H9 (cell line): Measurements from ENCODE around the gene UBXN10. TPM values are rescaled to one million over a fixed set of nuclear protein-coding genes. Genes with fewer than 3 reads are reported as not detected.

Experiments
- DNase-seq: peaks from one replicate; pipeline ENCODE4 v3.0.0-alpha.2; 2017
- H2AFZ ChIP-seq: one replicate; pipeline ENCODE4 v1.6.1; 2013; ENCODE audit warnings: mild to moderate bottlenecking, low read length, control low read depth, moderate library complexity
- H2AK5ac ChIP-seq: 2 replicates; pipeline ENCODE4 v1.6.1; 2013; ENCODE audit warnings: low read length, control low read depth, mixed read lengths; ENCODE audit not compliant: insufficient read length
- H2BK120ac ChIP-seq: one replicate; pipeline ENCODE4 v1.6.1; 2013; ENCODE audit warnings: low read depth, mild to moderate bottlenecking, low read length, control low read depth, inconsistent platforms; ENCODE audit not compliant: poor library complexity, severe bottlenecking
- H2BK12ac ChIP-seq: 2 replicates; pipeline ENCODE4 v1.6.1; 2013; ENCODE audit warnings: low read length, control low read depth, mixed read lengths, low read depth; ENCODE audit not compliant: insufficient read length
- H2BK15ac ChIP-seq: 2 replicates; pipeline ENCODE4 v1.6.1; 2013; ENCODE audit warnings: low read depth, low read length, control low read depth
- H2BK20ac ChIP-seq: one replicate; pipeline ENCODE4 v1.6.1; 2013; ENCODE audit warnings: low read depth, mild to moderate bottlenecking, low read length, control low read depth, inconsistent platforms; ENCODE audit not compliant: poor library complexity, severe bottlenecking
- H2BK5ac ChIP-seq: 2 replicates; pipeline ENCODE4 v1.6.1; 2013; ENCODE audit warnings: low read length, control low read depth, mixed read lengths; ENCODE audit not compliant: insufficient read length
- H3K14ac ChIP-seq: 2 replicates; pipeline ENCODE4 v1.6.1; 2013; ENCODE audit warnings: low read length, control low read depth; ENCODE audit not compliant: insufficient read depth
- H3K18ac ChIP-seq: 2 replicates; pipeline ENCODE4 v1.6.1; 2013; ENCODE audit warnings: low read depth, mild to moderate bottlenecking, mixed read lengths, low read length, control low read depth; ENCODE audit not compliant: insufficient read length
- H3K23ac ChIP-seq: 2 replicates; pipeline ENCODE4 v1.6.1; 2013; ENCODE audit warnings: low read length, control low read depth, mixed read lengths, low read depth; ENCODE audit not compliant: insufficient read length
- H3K23me2 ChIP-seq: 2 replicates; pipeline ENCODE4 v1.6.1; 2013; ENCODE audit warnings: low read depth, mild to moderate bottlenecking, mixed read lengths, low read length, control low read depth; ENCODE audit not compliant: insufficient read length, poor library complexity, severe bottlenecking
- H3K27ac ChIP-seq: 2 replicates; pipeline ENCODE4 v1.5.1; 2013; ENCODE audit warnings: low read length, control low read depth, mixed read lengths, low read depth; ENCODE audit not compliant: insufficient read length
- H3K27me3 ChIP-seq: 2 replicates; pipeline ENCODE4 v1.6.1; 2013; ENCODE audit warnings: low read length, control low read depth, inconsistent platforms; ENCODE audit not compliant: insufficient read depth
- H3K4ac ChIP-seq: 2 replicates; pipeline ENCODE4 v1.6.1; 2013; ENCODE audit warnings: low read depth, mild to moderate bottlenecking, control low read depth, inconsistent platforms, low read length, moderate library complexity
- H3K4me1 ChIP-seq: 2 replicates; pipeline ENCODE4 v1.6.1; 2013; ENCODE audit warnings: low read length, control low read depth, inconsistent platforms; ENCODE audit not compliant: insufficient read depth
- H3K4me2 ChIP-seq: 2 replicates; pipeline ENCODE4 v1.6.1; 2013; ENCODE audit warnings: low read length, control low read depth, mixed read lengths; ENCODE audit not compliant: insufficient read length, insufficient read depth
- H3K56ac ChIP-seq: 2 replicates; pipeline ENCODE4 v1.6.1; 2013; ENCODE audit warnings: low read depth, mild to moderate bottlenecking, mixed read lengths, low read length, control low read depth; ENCODE audit not compliant: insufficient read length
- H3K79me1 ChIP-seq: 2 replicates; pipeline ENCODE4 v1.6.1; 2013; ENCODE audit warnings: low read depth, mild to moderate bottlenecking, moderate library complexity, low read length, control low read depth, inconsistent platforms; ENCODE audit not compliant: insufficient read depth, poor library complexity, severe bottlenecking
- H3K79me2 ChIP-seq: 2 replicates; pipeline ENCODE4 v1.6.1; 2013; ENCODE audit warnings: low read length, control low read depth, inconsistent platforms; ENCODE audit not compliant: insufficient read depth
- H3K9ac ChIP-seq: 2 replicates; pipeline ENCODE4 v1.6.1; 2013; ENCODE audit warnings: low read length, control low read depth, mixed read lengths; ENCODE audit not compliant: insufficient read length; ENCODE audit errors: extremely low read depth
- H3K9me3 ChIP-seq: one replicate; pipeline ENCODE4 v1.6.1; 2013; ENCODE audit warnings: low read depth, low read length, inconsistent platforms; ENCODE audit not compliant: control insufficient read depth
- H3T11ph ChIP-seq: one replicate; pipeline ENCODE4 v1.6.1; 2013; ENCODE audit warnings: mild to moderate bottlenecking, low read length, control low read depth, inconsistent platforms
- H4K20me1 ChIP-seq: one replicate; pipeline ENCODE4 v1.6.1; 2013; ENCODE audit not compliant: control insufficient read depth, insufficient read length, insufficient read depth
- H4K5ac ChIP-seq: 2 replicates; pipeline ENCODE4 v1.6.1; 2013; ENCODE audit warnings: low read depth, mild to moderate bottlenecking, mixed read lengths, low read length, control low read depth; ENCODE audit not compliant: insufficient read length
- H4K8ac ChIP-seq: replicated peaks from 2 replicates; pipeline ENCODE4 v1.6.1; 2013; ENCODE audit warnings: low read length, control low read depth, mixed read lengths, low read depth; ENCODE audit not compliant: insufficient read length
- H4K91ac ChIP-seq: 2 replicates; pipeline ENCODE4 v1.6.1; 2013; ENCODE audit warnings: low read depth, mild to moderate bottlenecking, moderate library complexity, mixed read lengths, low read length, control low read depth; ENCODE audit not compliant: insufficient read length
- H3K27ac Mint-ChIP-seq, 3 experiments: 2 replicates in 2 of 3; 3 replicates in 1 of 3; pipeline ENCODE4 v1.8.0; 2020 to 2021; ENCODE audit warnings: mixed read lengths in 3 of 3, mild to moderate bottlenecking in 1 of 3, moderate library complexity in 1 of 3
- H3K27me3 Mint-ChIP-seq: 2 replicates; pipeline ENCODE4 v1.8.0; 2021; ENCODE audit warnings: low read depth, mild to moderate bottlenecking, moderate library complexity, mixed read lengths
- H3K36me3 Mint-ChIP-seq, 3 experiments: 2 replicates in 2 of 3; 3 replicates in 1 of 3; pipeline ENCODE4 v1.8.0; 2020 to 2021; ENCODE audit warnings: low read depth in 3 of 3, mixed read lengths in 3 of 3; ENCODE audit not compliant: insufficient read depth in 1 of 3
- H3K4me1 Mint-ChIP-seq, 2 experiments: 2 replicates each; pipeline ENCODE4 v1.8.0; 2020; ENCODE audit warnings: mixed read lengths in 2 of 2
- H3K4me3 Mint-ChIP-seq, 2 experiments: 2 replicates in 1 of 2; 3 replicates in 1 of 2; pipeline ENCODE4 v1.8.0; 2020 to 2021; ENCODE audit warnings: mild to moderate bottlenecking in 2 of 2, mixed read lengths in 2 of 2, moderate library complexity in 1 of 2
- H3K9me3 Mint-ChIP-seq, 2 experiments: 2 replicates in 1 of 2; 3 replicates in 1 of 2; pipeline ENCODE4 v1.8.0; 2020; ENCODE audit warnings: mild to moderate bottlenecking in 2 of 2, mixed read lengths in 2 of 2, moderate library complexity in 1 of 2
- CTCF ChIP-seq: fragments of 200-600 bp; sonication (generic); conservative IDR thresholded peaks from 3 replicates; pipeline ENCODE4 v1.8.0; 2021; ENCODE audit warnings: antibody characterized with exemption, mild to moderate bottlenecking
- WGBS: extraction: QIAGEN DNeasy Blood & Tissue Kit; methylation state at CpG from one replicate; pipeline ENCODE4 v1.1.7; 2013; ENCODE audit warnings: missing lambda C conversion rate, low lambda C conversion rate, mixed read lengths; ENCODE audit not compliant: insufficient read length; ENCODE audit errors: extremely low coverage; 5-methylcytosine and 5-hydroxymethylcytosine counted together
- total RNA-seq: library from RNA; stranded (reverse); gene quantifications from 2 replicates; pipeline ENCODE4 v1.2.1, GENCODE V29; 2021

UBXN10 gene
- total RNA-seq, 1 experiment from 2014 or later: 0.59 TPM

DNA sequence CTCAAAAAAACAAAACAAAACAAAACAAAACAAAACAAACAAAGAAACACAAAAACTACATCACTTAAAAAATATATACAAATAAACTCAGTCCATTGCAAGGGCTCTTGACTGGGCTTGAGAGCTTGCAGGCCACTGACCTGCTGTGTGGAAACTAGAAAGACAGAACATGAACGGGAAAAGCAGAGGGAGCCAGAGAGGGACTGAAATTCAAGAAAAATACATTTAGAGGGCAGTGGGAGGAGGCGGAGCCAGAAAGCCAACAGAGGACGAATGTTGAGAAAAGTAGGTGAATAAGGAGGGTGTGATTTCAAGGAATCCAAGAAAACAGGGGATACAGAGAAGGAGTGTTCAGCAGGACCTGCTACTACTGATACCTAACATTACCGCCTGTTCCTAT is 41.8 kb downstream of the UBXN10 start:
- no peaks in the 10 kb centered on the region for H3K9me3 Mint-ChIP-seq
- H2AFZ ChIP-seq: no peak overlapping the region

More for the DNA sequence above, 41.8 kb downstream of the UBXN10 start:
- no peaks in the 10 kb centered on the region for H3K79me1 ChIP-seq
- H4K20me1 ChIP-seq: no peaks in the 10 kb centered on the region
- H3K18ac ChIP-seq: no peak overlapping the region
- H4K5ac ChIP-seq: no peak overlapping the region
- no peak overlapping the region for H2BK15ac ChIP-seq
- TF ChIP-seq CTCF: no peak
- H3T11ph ChIP-seq: no peak overlapping the region
- Mint-ChIP-seq H3K4me1 (peaks cover 9 to 18% of the 10 kb centered on the region in 2 experiments), H3K27ac (no peak overlapping the region; a peak in 1 of 7 replicates), H3K27me3 (peaks cover 55% of the 10 kb centered on the region), H3K4me3 (no peak overlapping the region), H3K36me3 (no peaks in the 10 kb centered on the region)
- no peak overlapping the region for H3K9ac ChIP-seq
- no peak overlapping the region for H2BK120ac ChIP-seq
- no peak overlapping the region for H2BK20ac ChIP-seq
- H3K9me3 ChIP-seq: no peaks in the 10 kb centered on the region
- H3K56ac ChIP-seq: no peak overlapping the region
- no peaks in the 10 kb centered on the region for H3K4me1 ChIP-seq
- no peak overlapping the region for H2AK5ac ChIP-seq
- no peak overlapping the region for H3K27ac ChIP-seq
- no peak for DNase-seq
- no peak overlapping the region for H3K14ac ChIP-seq
- H3K23me2 ChIP-seq: no peaks in the 10 kb centered on the region
- H3K4me2 ChIP-seq: no peak overlapping the region
- no peak overlapping the region for H3K23ac ChIP-seq
- H2BK12ac ChIP-seq: no peak overlapping the region
- no peak overlapping the region for H2BK5ac ChIP-seq
- no CpG with 5 or more reads among the region's 4 CpGs for WGBS
- peaks cover 2% of the 10 kb centered on the region; the same call in 1 of the 2 replicates for H3K27me3 ChIP-seq
- no peaks in the 10 kb centered on the region for H3K79me2 ChIP-seq
- no peak overlapping the region for H4K8ac ChIP-seq
- H4K91ac ChIP-seq: no peak overlapping the region
- no peak overlapping the region for H3K4ac ChIP-seq
